ENCODE measurements around the gene C4A.
"Not testable (repeated sequence)": the region's sequence is repeated elsewhere in the genome, so short reads cannot be mapped to it uniquely, and the experiment has no call there.

C4A gene

GRCh38 chr6:31976065-31976464 is 5.8 kb upstream of the C4A start:
- H3K9ac ChIP-seq (ENCODE audit: low read length); H3K4me3 ChIP-seq (ENCODE audit: low read length); H3K36me3 ChIP-seq (ENCODE audit: control insufficient read depth, insufficient read depth, low read length); H3K27ac ChIP-seq (ENCODE audit: low read depth, low read length); H3K27me3 ChIP-seq (ENCODE audit: control insufficient read depth, insufficient read depth, low read length): not testable (repeated sequence)
- peaks cover 11% of the 10 kb centered on the region for H3K4me1 ChIP-seq (ENCODE audit: control insufficient read depth, insufficient read depth, low read length)

DNA sequence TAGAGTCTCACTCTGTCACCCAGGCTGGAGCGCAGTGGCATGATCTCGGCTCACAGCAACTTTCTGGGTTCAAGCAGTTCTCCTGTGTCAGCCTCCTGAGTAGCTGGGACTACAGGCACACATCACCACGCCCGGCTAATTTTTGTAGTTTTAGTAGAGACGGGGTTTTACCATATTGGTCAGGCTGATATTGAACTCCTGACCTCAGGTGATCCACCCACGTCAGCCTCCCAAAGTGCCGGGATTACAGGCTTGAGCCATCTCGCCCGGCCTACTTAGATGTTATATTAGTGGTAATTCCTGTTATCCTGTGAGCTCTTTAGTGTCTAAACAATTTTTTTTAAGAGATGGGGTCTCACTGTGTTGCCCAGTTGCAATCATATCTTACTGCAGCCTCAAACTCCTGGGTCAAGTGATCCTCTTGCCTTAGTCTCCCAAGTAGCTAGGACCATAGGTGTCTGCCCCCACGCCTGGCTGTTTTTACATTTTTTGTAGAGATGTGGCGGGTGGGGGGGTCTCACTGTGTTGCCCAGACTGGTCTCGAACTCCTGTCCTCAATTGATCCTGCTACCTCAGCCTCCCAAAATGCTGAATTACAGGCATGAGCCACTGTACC is 3.9 kb upstream of the C4A start:
- H3K4me3 ChIP-seq (ENCODE audit: low read length), result no peak overlapping the region
- peaks cover 4% of the 10 kb centered on the region for H3K4me1 ChIP-seq (ENCODE audit: control insufficient read depth, insufficient read depth, low read length)
- no peaks in the 10 kb centered on the region for H3K36me3 ChIP-seq (ENCODE audit: control insufficient read depth, insufficient read depth, low read length)
- H3K9ac ChIP-seq (ENCODE audit: low read length), result no peak overlapping the region
- H3K27ac ChIP-seq (ENCODE audit: low read depth, low read length), result no peak overlapping the region
- no peaks in the 10 kb centered on the region for H3K27me3 ChIP-seq (ENCODE audit: control insufficient read depth, insufficient read depth, low read length)

GRCh38 chr6:31978831-31979230 is 3.0 kb upstream of the C4A start:
- no peak overlapping the region for H3K27ac ChIP-seq (ENCODE audit: low read depth, low read length)
- H3K36me3 ChIP-seq (ENCODE audit: control insufficient read depth, insufficient read depth, low read length), result no peaks in the 10 kb centered on the region
- no peaks in the 10 kb centered on the region for H3K4me1 ChIP-seq (ENCODE audit: control insufficient read depth, insufficient read depth, low read length)
- H3K4me3 ChIP-seq (ENCODE audit: low read length), result no peak overlapping the region
- H3K9ac ChIP-seq (ENCODE audit: low read length), result no peak overlapping the region
- no peaks in the 10 kb centered on the region for H3K27me3 ChIP-seq (ENCODE audit: control insufficient read depth, insufficient read depth, low read length)

DNA sequence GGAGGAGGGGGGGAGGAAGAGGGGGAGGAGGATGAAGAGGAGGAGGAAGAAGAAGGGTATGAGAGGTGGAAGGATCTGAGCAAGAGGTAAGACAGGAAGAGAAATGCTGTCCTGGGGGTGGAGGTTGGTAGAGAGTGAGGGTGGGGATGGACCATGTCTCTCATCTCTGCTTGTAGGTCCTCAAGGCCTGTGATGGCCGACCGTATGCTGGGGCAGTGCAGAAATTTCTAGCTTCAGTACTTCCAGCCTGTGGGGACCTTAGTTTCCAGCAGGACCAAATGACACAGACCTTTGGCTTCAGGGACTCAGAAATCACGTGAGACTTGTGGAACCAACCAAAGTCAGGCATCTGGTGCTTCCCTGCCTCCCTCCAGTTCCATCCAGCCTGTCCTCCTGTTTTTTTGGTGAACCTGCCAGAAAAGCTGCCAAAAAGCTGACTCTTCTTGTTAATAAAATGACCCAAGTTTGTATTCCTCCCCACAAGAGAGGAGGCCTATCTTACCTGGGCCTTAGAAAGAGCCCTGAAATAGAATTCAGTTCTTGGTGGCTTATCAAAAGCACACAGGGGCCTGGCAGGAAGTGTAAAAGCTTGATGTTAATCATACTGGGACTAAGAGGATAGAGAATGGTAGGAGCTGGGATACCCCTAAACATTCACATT is 2.5 kb upstream of the C4A start:
- Histone ChIP-seq H3K27ac (ENCODE audit: low read depth, low read length) (no peak overlapping the region), H3K9ac (ENCODE audit: low read length) (no peak overlapping the region)

GRCh38 chr6:31980195-31980876 is 1.5 kb upstream of the C4A start:
- not testable (repeated sequence) for H3K27ac ChIP-seq (ENCODE audit: low read depth, low read length); H3K4me1 ChIP-seq (ENCODE audit: control insufficient read depth, insufficient read depth, low read length); H3K27me3 ChIP-seq (ENCODE audit: control insufficient read depth, insufficient read depth, low read length); H3K9ac ChIP-seq (ENCODE audit: low read length); H3K4me3 ChIP-seq (ENCODE audit: low read length); H3K36me3 ChIP-seq (ENCODE audit: control insufficient read depth, insufficient read depth, low read length)

More for the DNA sequence above, 2.5 kb upstream of the C4A start:
- H3K4me3 ChIP-seq (ENCODE audit: low read length), result no peak overlapping the region
- H3K36me3 ChIP-seq (ENCODE audit: control insufficient read depth, insufficient read depth, low read length), result no peaks in the 10 kb centered on the region
- no peaks in the 10 kb centered on the region for H3K27me3 ChIP-seq (ENCODE audit: control insufficient read depth, insufficient read depth, low read length)
- no peaks in the 10 kb centered on the region for H3K4me1 ChIP-seq (ENCODE audit: control insufficient read depth, insufficient read depth, low read length)

DNA sequence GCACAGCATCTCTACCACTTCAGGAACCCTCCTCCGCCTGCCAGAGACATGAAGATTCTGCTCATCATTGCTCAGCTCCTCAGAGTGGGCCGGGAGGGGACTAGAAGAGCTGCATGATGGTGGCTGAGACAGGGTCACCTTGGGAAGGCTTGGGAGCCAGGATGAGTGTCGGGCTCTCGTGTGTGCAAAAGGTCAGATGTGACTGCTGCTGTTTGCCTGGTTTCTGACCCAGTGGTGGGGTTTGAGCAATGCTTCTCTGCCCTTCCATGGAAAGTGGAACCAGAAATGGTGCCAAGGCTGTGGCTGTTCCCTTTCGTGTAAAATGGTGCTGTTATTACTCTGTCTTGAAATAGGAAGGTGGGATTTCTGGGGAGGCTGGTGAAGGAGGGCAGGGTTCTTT is 859 bp upstream of the C4A start:
- not testable (repeated sequence) for H3K4me3 ChIP-seq (ENCODE audit: low read length); H3K4me1 ChIP-seq (ENCODE audit: control insufficient read depth, insufficient read depth, low read length); H3K36me3 ChIP-seq (ENCODE audit: control insufficient read depth, insufficient read depth, low read length); H3K9ac ChIP-seq (ENCODE audit: low read length); H3K27me3 ChIP-seq (ENCODE audit: control insufficient read depth, insufficient read depth, low read length); H3K27ac ChIP-seq (ENCODE audit: low read depth, low read length)

DNA sequence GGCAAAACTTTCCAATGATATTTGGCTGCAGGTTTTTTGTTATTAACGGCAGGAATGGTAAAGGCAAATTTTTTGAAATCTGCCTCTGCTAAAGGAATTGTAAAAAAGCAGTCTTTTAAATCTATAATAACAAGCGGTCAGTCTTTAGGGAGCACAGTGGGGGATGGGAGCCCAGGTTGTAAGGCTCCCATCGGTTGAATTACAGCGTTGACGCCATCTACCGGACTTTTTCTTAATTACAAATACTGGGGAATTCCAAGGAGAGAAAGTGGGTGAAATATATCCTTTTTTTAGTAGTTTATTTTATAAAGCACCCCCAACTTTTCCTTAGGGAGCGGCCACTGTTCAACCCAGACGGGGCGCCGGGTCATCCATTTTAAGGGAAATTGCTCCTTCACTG is 7.5 kb downstream of the C4A start:
- not testable (repeated sequence) for H3K4me1 ChIP-seq (ENCODE audit: control insufficient read depth, insufficient read depth, low read length)

GRCh38 chr6:31994421-31994820 is 12.6 kb downstream of the C4A start:
- H3K9ac ChIP-seq (ENCODE audit: low read length), result not testable (repeated sequence)

More for the DNA sequence above, 7.5 kb downstream of the C4A start:
- H3K36me3 ChIP-seq (ENCODE audit: control insufficient read depth, insufficient read depth, low read length); H3K4me3 ChIP-seq (ENCODE audit: low read length); H3K27me3 ChIP-seq (ENCODE audit: control insufficient read depth, insufficient read depth, low read length); H3K27ac ChIP-seq (ENCODE audit: low read depth, low read length); H3K9ac ChIP-seq (ENCODE audit: low read length): not testable (repeated sequence)

GRCh38 chr6:31996385-31996784 is 14.5 kb downstream of the C4A start:
- H3K4me3 ChIP-seq (ENCODE audit: low read length); H3K9ac ChIP-seq (ENCODE audit: low read length); H3K27me3 ChIP-seq (ENCODE audit: control insufficient read depth, insufficient read depth, low read length); H3K36me3 ChIP-seq (ENCODE audit: control insufficient read depth, insufficient read depth, low read length); H3K4me1 ChIP-seq (ENCODE audit: control insufficient read depth, insufficient read depth, low read length); H3K27ac ChIP-seq (ENCODE audit: low read depth, low read length): not testable (repeated sequence)

More at GRCh38 chr6:31994421-31994820, 12.6 kb downstream of the C4A start:
- H3K4me3 ChIP-seq (ENCODE audit: low read length); H3K27ac ChIP-seq (ENCODE audit: low read depth, low read length); H3K27me3 ChIP-seq (ENCODE audit: control insufficient read depth, insufficient read depth, low read length); H3K4me1 ChIP-seq (ENCODE audit: control insufficient read depth, insufficient read depth, low read length); H3K36me3 ChIP-seq (ENCODE audit: control insufficient read depth, insufficient read depth, low read length): not testable (repeated sequence)

DNA sequence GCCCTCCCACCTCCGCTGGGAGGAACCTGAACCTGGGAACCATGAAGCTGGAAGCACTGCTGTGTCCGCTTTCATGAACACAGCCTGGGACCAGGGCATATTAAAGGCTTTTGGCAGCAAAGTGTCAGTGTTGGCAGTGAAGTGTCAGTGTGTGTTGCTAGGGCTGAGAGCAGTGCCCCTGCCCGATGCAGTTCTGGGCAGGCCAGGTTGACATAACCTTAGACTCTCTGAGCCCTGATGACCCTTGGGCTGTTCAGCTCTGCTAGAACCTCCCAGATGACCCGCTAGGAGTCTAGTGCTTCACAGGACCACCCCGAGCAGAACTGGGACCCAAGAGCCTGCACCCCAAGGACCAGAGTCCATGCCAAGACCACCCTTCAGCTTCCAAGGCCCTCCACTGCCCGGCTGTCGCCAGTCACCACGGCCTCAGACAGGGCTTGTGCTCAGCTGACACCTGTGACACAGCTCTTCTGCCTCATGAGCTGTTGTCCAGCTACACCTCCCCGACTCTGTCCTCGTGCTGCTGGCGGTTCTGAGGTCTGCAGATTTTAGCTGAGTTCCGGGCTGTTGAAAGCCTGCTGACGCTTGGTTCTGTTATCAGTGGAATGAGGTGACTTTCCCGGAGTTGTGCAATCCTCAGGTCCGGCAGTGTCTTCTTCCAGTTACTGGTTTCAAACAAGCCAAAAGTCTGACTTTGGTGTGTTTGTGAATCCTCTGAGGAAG is 20.9 kb downstream of the C4A start:
- H3K36me3 ChIP-seq (ENCODE audit: control insufficient read depth, insufficient read depth, low read length); H3K27me3 ChIP-seq (ENCODE audit: control insufficient read depth, insufficient read depth, low read length); H3K9ac ChIP-seq (ENCODE audit: low read length); H3K4me3 ChIP-seq (ENCODE audit: low read length); H3K4me1 ChIP-seq (ENCODE audit: control insufficient read depth, insufficient read depth, low read length); H3K27ac ChIP-seq (ENCODE audit: low read depth, low read length): not testable (repeated sequence)

DNA sequence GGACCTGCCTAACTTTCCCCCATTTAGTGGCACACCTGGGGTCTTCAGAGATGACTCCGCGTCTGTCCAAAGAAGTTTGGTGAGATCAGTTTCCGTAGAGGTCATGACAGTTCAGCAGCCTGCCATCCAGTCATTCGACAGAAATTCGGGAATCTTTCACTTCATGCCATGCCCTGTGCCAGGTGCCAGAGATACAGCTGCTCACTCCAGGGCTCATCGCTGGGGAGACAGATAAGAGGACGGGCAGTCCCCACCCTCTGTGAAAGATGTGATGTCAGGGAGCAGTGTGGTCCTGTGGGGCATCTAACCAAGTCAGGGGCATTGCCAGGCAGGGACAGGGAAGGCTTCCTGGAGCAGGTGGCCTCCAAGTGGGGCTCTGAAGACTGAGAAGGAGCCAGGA is 21.4 kb downstream of the C4A start:
- not testable (repeated sequence) for H3K36me3 ChIP-seq (ENCODE audit: control insufficient read depth, insufficient read depth, low read length); H3K27me3 ChIP-seq (ENCODE audit: control insufficient read depth, insufficient read depth, low read length); H3K4me1 ChIP-seq (ENCODE audit: control insufficient read depth, insufficient read depth, low read length); H3K9ac ChIP-seq (ENCODE audit: low read length); H3K27ac ChIP-seq (ENCODE audit: low read depth, low read length); H3K4me3 ChIP-seq (ENCODE audit: low read length)

DNA sequence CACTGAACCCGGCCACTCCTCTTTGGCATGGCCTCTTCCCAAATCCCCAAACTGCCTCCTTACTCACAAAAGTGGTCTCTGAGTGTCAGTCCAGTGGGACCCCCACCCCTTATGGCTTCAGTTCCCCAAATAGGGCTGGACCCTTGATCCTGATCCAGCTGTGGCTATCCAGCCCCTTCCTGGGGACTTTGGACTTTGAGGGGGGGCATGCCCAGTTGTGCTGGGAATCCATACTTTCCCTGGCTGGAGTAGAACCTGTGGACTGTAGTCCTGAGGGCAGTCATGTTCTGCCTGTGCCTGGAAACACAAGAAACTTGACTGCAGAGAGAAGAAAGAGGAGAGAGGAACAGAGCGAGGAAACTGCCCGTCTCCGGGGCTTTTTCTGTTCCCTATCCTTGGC is 22.5 kb downstream of the C4A start:
- not testable (repeated sequence) for H3K4me3 ChIP-seq (ENCODE audit: low read length); H3K27ac ChIP-seq (ENCODE audit: low read depth, low read length)

More for the DNA sequence above, 22.5 kb downstream of the C4A start:
- H3K9ac ChIP-seq (ENCODE audit: low read length); H3K4me1 ChIP-seq (ENCODE audit: control insufficient read depth, insufficient read depth, low read length); H3K36me3 ChIP-seq (ENCODE audit: control insufficient read depth, insufficient read depth, low read length); H3K27me3 ChIP-seq (ENCODE audit: control insufficient read depth, insufficient read depth, low read length): not testable (repeated sequence)

Data from rectal smooth muscle tissue (tissue), 1 donor.